PC-3 (cell line): ENCODE measurements around the gene CAPSL. TPM values are rescaled to one million over a fixed set of nuclear protein-coding genes. Genes with fewer than 3 reads are reported as not detected.

Source experiments
- ATAC-seq: fragments of 200-7000 bp; cut with Tn5 transposase; 2 replicates; pipeline ENCODE4 v1.9.1; 2020; ENCODE audit warnings: mild to moderate bottlenecking, moderate library complexity
- BruUV-seq: library from RNA; stranded (reverse); fragments of 400-500 nt; replicated peaks from 2 replicates; lab custom pipeline; 2021; lab: Mats Ljungman, UMichigan
- CTCF ChIA-PET: fragments of 300-600 bp; sonication (Branson Sonifier 250); formaldehyde crosslinking; loops from one replicate; lab custom pipeline; 2022; ENCODE audit warnings: antibody characterized with exemption; lab: Charles Lee
- POLR2A ChIA-PET: fragments of 300-600 bp; sonication (Branson Sonifier 250); formaldehyde crosslinking; loops from one replicate; lab custom pipeline; 2022; ENCODE audit warnings: antibody characterized with exemption; ENCODE audit not compliant: unreplicated experiment; lab: Charles Lee
- DNase-seq: peaks from one replicate; pipeline ENCODE4 v3.0.0-alpha.2; 2015
- H2AFZ ChIP-seq: fragments of 300-600 bp; sonication (generic); 2 replicates; pipeline ENCODE4 v1.6.0; 2016; ENCODE audit warnings: antibody characterized with exemption, low read length
- H3F3A ChIP-seq: fragments of 300-600 bp; sonication (generic); one replicate; pipeline ENCODE4 v1.6.0; 2017; ENCODE audit warnings: antibody characterized with exemption, low read length, control low read depth, mild to moderate bottlenecking; ENCODE audit not compliant: unreplicated experiment
- H3K27ac ChIP-seq: fragments of 300-600 bp; sonication (generic); 2 replicates; pipeline ENCODE4 v1.5.1; 2016; ENCODE audit warnings: mild to moderate bottlenecking, low read length
- H3K27me3 ChIP-seq: fragments of 300-600 bp; sonication (generic); 2 replicates; pipeline ENCODE4 v1.6.1; 2016; ENCODE audit warnings: low read length, mixed read lengths
- H3K36me3 ChIP-seq: fragments of 300-600 bp; sonication (generic); 2 replicates; pipeline ENCODE4 v1.6.1; 2016; ENCODE audit warnings: low read depth, mixed run types, low read length, mixed read lengths
- H3K4me1 ChIP-seq: fragments of 300-600 bp; sonication (generic); 2 replicates; pipeline ENCODE4 v1.5.1; 2016; ENCODE audit warnings: low read length; ENCODE audit not compliant: insufficient read depth
- H3K4me2 ChIP-seq: fragments of 300-600 bp; sonication (generic); 2 replicates; pipeline ENCODE4 v1.6.0; 2016; ENCODE audit warnings: low read length
- H3K4me3 ChIP-seq: fragments of 300-600 bp; sonication (generic); 2 replicates; pipeline ENCODE4 v1.5.1; 2016; ENCODE audit warnings: mild to moderate bottlenecking, low read length, mixed read lengths
- H3K79me2 ChIP-seq: fragments of 300-600 bp; sonication (generic); 2 replicates; pipeline ENCODE4 v1.6.1; 2017; ENCODE audit warnings: low read length, mixed read lengths
- H3K9ac ChIP-seq: fragments of 300-600 bp; sonication (generic); 2 replicates; pipeline ENCODE4 v1.6.0; 2016; ENCODE audit warnings: mild to moderate bottlenecking, low read length
- H3K9me2 ChIP-seq: fragments of 300-600 bp; sonication (generic); replicated peaks from 2 replicates; pipeline ENCODE4 v1.6.1; 2016; ENCODE audit warnings: mixed run types, low read length, mixed read lengths
- H3K9me3 ChIP-seq: fragments of 300-600 bp; sonication (generic); 2 replicates; pipeline ENCODE4 v1.6.1; 2016; ENCODE audit warnings: low read length, mixed read lengths
- H4K20me1 ChIP-seq: fragments of 300-600 bp; sonication (generic); 2 replicates; pipeline ENCODE4 v1.6.1; 2016; ENCODE audit warnings: low read length, mixed read lengths
- EZH2 ChIP-seq: fragments of 300-600 bp; sonication (generic); IDR thresholded peaks from one replicate; pipeline ENCODE4 v1.6.1; 2017; ENCODE audit warnings: antibody characterized with exemption, mild to moderate bottlenecking, low read length; ENCODE audit not compliant: unreplicated experiment
- EZH2phosphoT487 ChIP-seq: fragments of 300-600 bp; sonication (generic); IDR thresholded peaks from 2 replicates; pipeline ENCODE4 v1.6.1; 2018; ENCODE audit warnings: mild to moderate bottlenecking, antibody characterized with exemption, low read length, borderline replicate concordance
- intact Hi-C: fragments of 100-400 bp; cut with micrococcal nuclease; formaldehyde crosslinking; loops from 2 replicates; pipeline ENCODE4 v1.9.0; 2023
- total RNA-seq: library from RNA; depleted of rRNA; stranded (reverse); fragments of >200 nt; gene quantifications from 2 replicates; pipeline ENCODE4 v1.2.3, GENCODE V29; 2014
- TF ChIP-seq, protein P1 (sequence below): fragments of 300-600 bp; sonication (generic); conservative IDR thresholded peaks from 2 replicates; pipeline ENCODE4 v1.5.1; 2017; ENCODE audit warnings: antibody characterized with exemption, low read depth, mild to moderate bottlenecking, low read length

CAPSL gene
- total RNA-seq, 1 experiment from 2014 or later, result 0.11 TPM

DNA sequence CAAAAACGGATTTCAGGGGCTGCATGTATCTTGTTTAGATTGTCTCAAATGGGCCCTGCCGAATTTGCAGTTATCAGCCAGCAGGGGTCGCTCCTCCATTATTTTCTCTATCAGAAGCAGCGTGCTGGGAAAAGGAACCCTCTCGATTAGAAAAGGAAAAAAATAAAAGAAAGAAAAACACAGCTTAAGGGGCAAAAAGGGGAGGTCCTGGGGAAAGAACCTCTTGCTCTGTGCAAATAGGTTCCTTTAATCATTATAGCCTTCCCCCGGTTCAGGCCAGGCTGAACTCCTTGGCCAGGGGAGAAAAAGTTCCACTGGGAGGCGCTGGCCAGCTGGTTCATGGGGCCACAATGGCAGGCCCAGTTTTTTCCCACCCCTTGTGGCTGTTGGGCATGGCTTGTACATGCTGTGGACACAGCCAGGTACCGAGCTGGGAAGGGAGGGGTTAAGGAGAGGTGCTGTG is 25.0 kb upstream of the CAPSL start:
- no peaks in the 10 kb centered on the region for H3K79me2 ChIP-seq
- H2AFZ ChIP-seq, result peak overlapping the region; percentile 41
- H3K27me3 ChIP-seq, result no peaks in the 10 kb centered on the region
- no TSS peak for BruUV-seq
- 0 out of 2 replicates have a peak overlapping the region, but pooled peaks have one; percentile 10 for H3K4me3 ChIP-seq
- H3K27ac ChIP-seq, result no peak overlapping the region
- no peaks in the 10 kb centered on the region for H3K36me3 ChIP-seq
- H3F3A ChIP-seq, result no peaks in the 10 kb centered on the region
- H3K9me2 ChIP-seq, result no peaks in the 10 kb centered on the region
- intact Hi-C loops, result no loop called here
- ATAC-seq (peak; percentile 48; the same call in 1 of the 2 replicates), DNase-seq (peak; percentile 58)
- TF ChIP-seq EZH2phosphoT487 (no peak), EZH2 (no peak)
- TF ChIP-seq, protein P1, sequence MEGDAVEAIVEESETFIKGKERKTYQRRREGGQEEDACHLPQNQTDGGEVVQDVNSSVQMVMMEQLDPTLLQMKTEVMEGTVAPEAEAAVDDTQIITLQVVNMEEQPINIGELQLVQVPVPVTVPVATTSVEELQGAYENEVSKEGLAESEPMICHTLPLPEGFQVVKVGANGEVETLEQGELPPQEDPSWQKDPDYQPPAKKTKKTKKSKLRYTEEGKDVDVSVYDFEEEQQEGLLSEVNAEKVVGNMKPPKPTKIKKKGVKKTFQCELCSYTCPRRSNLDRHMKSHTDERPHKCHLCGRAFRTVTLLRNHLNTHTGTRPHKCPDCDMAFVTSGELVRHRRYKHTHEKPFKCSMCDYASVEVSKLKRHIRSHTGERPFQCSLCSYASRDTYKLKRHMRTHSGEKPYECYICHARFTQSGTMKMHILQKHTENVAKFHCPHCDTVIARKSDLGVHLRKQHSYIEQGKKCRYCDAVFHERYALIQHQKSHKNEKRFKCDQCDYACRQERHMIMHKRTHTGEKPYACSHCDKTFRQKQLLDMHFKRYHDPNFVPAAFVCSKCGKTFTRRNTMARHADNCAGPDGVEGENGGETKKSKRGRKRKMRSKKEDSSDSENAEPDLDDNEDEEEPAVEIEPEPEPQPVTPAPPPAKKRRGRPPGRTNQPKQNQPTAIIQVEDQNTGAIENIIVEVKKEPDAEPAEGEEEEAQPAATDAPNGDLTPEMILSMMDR, result peak; percentile 96
- CTCF ChIA-PET, result no interaction called here
- no peak overlapping the region for H3K9ac ChIP-seq
- no peaks in the 10 kb centered on the region for H3K4me1 ChIP-seq
- POLR2A ChIA-PET, result no interaction called here
- no peaks in the 10 kb centered on the region for H3K9me3 ChIP-seq
- H3K4me2 ChIP-seq, result peak overlapping the region; percentile 35; the same call in 1 of the 2 replicates
- no peaks in the 10 kb centered on the region for H4K20me1 ChIP-seq

DNA sequence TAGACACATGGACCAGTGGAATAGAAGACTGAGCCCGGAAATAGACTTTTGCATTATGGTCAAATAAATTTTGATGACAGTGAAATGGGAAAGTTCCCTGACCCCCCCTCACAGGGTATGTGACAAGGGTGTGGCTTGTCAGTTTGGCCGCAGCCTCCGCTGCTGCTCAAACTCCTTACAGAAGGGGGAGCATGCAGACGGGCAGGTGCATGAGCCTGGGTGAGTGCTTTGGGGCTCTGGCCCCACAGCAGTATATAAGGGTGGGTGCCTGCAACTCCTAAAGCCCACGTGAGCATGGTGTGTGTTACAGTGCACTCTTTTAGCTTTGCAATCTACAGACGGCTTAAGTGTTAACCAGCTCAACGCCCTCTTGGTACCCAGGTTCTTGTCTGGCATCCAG is 21.9 kb upstream of the CAPSL start:
- no peaks in the 10 kb centered on the region for H3K36me3 ChIP-seq
- POLR2A ChIA-PET, result no interaction called here
- CTCF ChIA-PET, result no interaction called here
- BruUV-seq, result no TSS peak
- intact Hi-C loops, result no loop called here
- no peak overlapping the region for H3K4me2 ChIP-seq
- no peak overlapping the region for H3K27ac ChIP-seq
- H3K9ac ChIP-seq, result no peak overlapping the region
- no peaks in the 10 kb centered on the region for H3K79me2 ChIP-seq
- H2AFZ ChIP-seq, result no peak overlapping the region
- no peaks in the 10 kb centered on the region for H4K20me1 ChIP-seq
- H3F3A ChIP-seq, result no peaks in the 10 kb centered on the region
- H3K4me3 ChIP-seq, result no peak overlapping the region
- H3K27me3 ChIP-seq, result no peaks in the 10 kb centered on the region
- DNase-seq, result no peak
- no peaks in the 10 kb centered on the region for H3K9me3 ChIP-seq
- ATAC-seq, result no peak
- no peaks in the 10 kb centered on the region for H3K9me2 ChIP-seq
- TF ChIP-seq, protein P1, result no peak
- no peak for TF ChIP-seq EZH2phosphoT487
- TF ChIP-seq EZH2, result no peak
- H3K4me1 ChIP-seq, result peaks cover 20% of the 10 kb centered on the region

DNA sequence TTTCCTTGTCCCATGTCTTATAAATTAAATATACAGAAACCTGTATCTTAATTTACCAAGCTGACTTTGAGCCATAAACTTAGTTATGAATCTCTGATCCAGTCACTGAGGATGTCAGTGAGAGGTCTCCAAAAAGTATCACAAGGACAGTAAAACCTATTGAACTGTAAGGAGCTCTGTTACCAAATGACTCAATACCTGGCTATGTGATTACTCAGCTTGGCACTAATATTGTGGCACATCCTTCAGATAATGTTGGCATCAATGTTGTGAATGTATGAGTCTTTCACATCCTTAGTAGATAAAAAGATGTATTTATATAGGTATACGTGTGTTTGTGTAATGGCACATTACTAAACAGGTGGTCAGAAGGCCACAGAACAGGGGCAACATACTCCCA is 18.0 kb upstream of the CAPSL start:
- BruUV-seq, result no TSS peak
- Histone ChIP-seq H3K4me2 (peak overlapping the region; percentile 25), H4K20me1 (no peaks in the 10 kb centered on the region), H3K4me3 (no peak overlapping the region), H2AFZ (no peak overlapping the region), H3K79me2 (no peaks in the 10 kb centered on the region), H3K9me3 (no peaks in the 10 kb centered on the region), H3K27me3 (peaks cover 12% of the 10 kb centered on the region; the same call in 1 of the 2 replicates), H3K9ac (no peak overlapping the region), H3K36me3 (no peaks in the 10 kb centered on the region), H3K4me1 (peaks cover 20% of the 10 kb centered on the region), H3F3A (no peaks in the 10 kb centered on the region), H3K9me2 (no peaks in the 10 kb centered on the region), H3K27ac (peak overlapping the region; percentile 13; the same call in 1 of the 2 replicates)
- ChIA-PET CTCF (no interaction called here), POLR2A (no interaction called here)
- DNase-seq (peak; percentile 96), ATAC-seq (peak; percentile 91)
- intact Hi-C loops, result no loop called here
- no peak for TF ChIP-seq EZH2phosphoT487
- TF ChIP-seq, protein P1, result no peak
- TF ChIP-seq EZH2, result no peak
